GM19351 (cell line): ENCODE measurements around the gene SLC35F5.
"Not testable (repeated sequence)": the region's sequence is repeated elsewhere in the genome, so short reads cannot be mapped to it uniquely, and the experiment has no call there.

Experiments used
- ATAC-seq: cut with Tn5 transposase; IDR thresholded peaks from one replicate; pipeline ENCODE4 v1.9.1; 2021; ENCODE audit warnings: mild to moderate bottlenecking, moderate library complexity; ENCODE audit not compliant: unreplicated experiment

SLC35F5 gene

DNA sequence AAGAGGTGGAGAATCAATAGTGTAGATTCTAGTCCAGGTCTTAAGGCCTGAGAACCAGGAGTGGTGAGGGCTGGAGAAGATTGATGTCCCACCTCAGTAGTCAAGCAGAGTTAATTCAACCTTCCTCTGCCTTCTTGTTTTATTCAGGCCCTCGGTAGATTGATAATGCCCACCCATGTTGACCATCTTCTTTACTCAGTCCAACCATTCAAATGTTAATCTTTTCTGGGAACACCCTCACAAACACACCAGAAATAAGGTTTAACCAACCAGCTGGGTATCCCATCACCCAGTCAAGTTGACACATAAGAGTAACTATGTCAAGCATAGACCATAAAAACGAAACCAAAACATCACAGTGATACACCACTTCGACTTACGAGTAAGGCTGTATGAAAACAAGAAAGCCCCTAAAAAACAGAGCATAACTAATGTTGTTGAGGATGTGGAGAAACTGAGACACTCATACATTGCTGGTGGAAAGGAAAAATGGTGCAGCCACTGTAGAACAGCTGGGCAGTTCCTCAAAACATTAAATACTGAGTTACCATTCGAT lies 57.5 kb downstream of the SLC35F5 start:
- peak; percentile 63 for ATAC-seq

DNA sequence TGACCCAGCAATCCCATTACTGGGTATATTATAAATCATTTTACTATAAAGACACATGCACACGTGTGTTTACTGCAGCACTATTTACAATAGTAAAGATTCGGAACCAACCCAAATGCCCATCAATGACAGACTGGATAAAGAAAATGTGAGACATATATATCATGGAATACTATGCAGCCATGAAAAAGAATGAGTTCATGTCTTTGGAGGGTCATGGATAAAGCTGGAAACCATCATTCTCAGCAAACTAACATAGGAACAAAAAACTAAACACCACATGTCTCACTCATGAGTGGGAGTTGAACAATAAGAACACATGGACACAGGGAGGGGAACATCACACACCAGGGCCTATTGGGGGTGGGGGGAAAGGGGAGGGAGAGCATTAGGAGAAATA lies 58.2 kb downstream of the SLC35F5 start:
- not testable (repeated sequence) for ATAC-seq

DNA sequence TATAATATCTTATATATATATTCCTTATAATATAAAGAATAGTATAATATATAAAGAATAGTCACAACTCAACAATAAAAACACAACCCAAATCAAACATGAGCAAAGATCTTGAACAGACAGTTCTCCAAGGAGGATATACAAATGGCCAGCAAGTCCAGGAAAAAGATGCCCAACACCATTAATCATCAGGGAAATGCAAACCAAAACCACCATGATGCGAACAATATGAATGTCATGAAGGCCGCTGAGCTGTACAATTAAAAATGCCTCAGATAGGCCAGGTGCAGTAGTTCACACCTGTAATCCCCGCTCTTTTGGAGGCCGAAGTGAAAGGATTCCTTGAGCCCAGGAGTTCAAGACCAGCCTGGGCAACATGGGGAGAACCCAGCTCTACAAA lies 58.9 kb downstream of the SLC35F5 start:
- no peak for ATAC-seq

DNA sequence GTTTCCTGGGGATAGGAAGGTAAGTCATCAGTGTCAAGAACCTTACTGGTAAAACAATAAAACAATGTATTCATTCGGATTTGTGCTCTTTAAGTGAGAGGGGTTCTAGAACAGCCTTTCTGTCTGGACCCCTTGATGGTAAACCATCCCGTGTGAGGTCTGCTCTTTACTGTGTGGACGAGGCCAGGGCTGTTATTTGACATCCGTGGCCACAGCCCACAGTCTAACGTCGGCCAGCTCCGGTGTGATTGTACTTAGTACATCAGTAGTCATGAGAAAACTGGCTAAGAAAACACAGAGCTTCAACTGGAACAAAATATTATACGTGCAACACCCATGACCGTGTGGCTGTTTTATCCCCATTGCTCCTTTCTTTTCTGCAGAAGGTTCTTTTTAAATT lies 62.0 kb downstream of the SLC35F5 start:
- ATAC-seq, result no peak

DNA sequence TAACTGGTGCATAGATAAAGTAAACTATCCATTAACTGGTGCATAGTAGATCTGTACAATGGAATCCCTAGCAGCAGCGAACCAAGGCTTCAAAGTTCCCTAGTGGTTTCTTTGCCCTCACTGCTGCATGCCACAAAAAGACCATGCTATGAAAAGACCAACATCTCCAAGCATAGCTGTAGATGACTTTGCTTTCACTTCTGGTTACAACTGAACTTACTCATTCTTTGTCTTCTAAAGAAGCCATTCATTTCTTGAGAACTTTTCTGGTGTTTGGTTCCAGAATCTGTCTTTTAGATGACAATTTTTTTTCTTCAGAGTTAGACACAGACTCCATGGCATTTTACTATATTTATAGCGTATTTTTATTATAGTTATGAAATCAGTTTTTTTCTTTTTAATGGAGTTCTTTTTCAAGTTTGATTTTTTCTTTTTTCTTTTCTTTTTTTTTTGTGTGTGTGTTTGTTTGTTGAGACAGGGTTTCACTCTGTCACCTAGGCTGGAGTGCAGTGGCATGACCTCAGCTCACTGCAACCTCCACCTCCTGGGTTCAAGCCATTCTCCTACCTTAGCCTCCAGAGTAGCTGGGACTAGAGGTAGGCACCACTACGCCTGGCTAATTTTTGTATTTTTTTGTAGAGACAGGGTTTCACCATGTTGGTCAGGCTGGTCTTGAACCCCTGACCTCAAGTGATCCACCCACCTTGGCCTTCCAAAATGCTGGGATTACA lies 63.6 kb downstream of the SLC35F5 start:
- ATAC-seq, result peak; percentile 76

DNA sequence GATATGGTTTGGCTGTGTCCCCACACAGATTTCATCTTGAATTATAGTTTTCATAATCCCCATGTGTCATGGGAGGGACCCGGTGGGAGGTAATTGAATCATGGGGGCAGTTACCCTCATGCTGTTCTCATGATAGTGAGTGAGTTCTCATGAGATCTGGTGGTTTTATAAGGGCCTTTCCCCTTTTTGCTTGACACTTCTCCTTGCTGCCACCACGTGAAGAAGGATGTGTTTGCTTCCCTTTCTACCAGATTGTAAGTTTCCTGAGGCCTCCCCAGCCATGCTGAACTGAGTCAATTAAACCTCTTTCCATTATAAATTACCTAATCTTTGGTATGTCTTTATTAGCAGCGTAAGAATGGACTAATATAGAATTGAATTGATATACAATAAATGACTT lies 65.6 kb downstream of the SLC35F5 start:
- ATAC-seq, result not testable (repeated sequence)

DNA sequence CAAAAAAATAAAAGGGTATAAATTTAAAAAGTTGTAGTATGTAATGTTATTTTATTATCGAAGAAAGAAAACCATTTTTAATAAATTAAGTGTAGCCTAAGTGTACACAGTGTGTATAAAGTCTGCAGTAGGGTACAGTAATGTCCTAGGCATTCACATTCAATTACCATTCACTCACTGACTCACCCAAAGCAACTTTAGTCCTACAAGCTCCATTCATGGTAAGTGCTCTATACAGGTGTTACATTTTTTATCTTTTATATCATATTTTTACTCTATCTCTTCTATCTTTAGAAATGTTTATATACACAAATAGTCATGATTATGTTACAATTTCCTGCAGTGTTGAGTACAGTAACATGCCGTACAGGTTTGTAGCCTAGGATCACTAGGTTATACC lies 69.9 kb downstream of the SLC35F5 start:
- no peak for ATAC-seq

DNA sequence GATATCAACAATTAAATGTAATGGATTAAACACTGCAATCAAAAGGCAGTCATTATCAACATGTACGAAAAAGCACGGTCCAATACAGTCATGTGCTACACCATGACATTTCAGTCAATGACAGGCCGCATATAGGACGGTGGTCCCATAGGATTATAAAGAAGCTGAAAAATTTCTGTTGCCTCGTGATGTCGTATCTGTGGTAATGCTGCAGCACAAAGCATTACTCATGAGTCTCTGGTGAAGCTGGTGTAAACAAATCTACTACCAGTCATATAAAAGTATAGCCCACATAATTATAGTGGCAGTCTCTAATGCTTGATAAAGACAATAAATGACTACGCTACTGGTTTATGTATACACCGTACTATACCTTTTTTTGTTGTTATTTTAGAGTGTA lies 71.0 kb downstream of the SLC35F5 start:
- no peak for ATAC-seq

DNA sequence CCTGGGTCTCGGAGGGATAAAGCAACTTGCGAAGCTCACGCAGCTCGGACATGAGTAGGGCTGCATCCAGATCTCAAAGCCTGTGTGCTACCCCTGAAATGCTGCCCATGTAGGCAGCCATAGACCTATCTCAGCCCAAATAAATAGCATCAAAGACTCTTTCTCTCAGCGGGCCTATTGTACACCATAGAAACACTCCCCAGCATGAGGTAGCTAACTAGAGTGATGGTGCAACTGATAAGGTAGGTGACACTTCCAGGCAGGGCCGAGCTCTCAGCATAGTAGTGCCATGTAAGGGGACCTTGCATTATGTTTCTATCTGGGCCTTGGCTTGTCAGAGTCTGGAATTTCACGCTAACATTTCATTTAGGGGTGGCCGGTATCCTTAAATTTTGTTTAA lies 77.0 kb downstream of the SLC35F5 start:
- ATAC-seq, result no peak

DNA sequence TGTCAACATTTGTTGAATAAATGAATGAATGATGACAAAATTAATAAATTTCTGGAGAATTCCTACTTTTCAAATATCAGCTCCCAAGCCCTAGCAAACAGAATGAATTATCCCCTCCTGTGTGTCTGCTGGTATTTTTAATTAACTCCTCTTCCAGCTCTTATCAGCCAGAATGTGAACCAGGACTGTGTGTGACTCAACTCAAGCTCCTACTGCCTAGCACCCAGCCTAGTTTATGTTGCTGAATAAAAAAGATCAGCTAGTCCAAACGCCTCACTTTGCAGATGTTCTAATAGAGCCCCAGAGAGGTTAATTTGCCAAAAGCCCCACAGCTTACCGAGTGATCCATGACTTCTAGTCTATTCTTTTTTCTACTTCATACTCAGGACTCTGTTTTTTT lies 79.1 kb downstream of the SLC35F5 start:
- no peak for ATAC-seq

DNA sequence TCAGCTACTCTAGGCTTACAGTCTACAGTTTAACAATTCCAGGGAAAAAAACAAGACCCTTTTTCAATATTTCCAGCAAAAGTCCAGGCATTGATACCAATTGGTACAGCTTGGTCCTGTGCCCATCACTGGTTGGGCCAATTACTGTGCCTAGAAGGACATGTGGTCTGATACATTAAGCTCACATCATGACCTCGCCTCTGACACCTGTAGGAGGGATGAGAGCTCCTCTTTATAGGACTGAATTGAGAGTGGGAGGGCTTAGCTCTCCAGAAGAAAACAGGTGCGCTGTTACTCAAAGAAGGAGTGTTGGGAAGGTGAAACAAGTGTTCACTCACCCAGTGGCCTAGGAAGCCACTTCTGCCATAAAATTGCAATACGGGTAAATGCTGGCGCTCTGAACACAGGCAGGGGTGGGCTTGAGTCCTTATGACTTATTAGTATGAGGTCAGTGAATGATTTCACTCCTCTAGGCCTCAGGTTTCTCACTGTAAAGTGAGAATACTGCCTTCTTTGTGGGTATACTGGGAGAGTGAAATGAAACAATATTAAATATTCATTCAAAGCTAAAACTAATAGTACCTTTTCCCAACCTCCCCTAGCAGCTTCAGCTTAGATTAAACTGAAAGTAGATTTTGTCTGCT lies 79.7 kb downstream of the SLC35F5 start:
- no peak for ATAC-seq

DNA sequence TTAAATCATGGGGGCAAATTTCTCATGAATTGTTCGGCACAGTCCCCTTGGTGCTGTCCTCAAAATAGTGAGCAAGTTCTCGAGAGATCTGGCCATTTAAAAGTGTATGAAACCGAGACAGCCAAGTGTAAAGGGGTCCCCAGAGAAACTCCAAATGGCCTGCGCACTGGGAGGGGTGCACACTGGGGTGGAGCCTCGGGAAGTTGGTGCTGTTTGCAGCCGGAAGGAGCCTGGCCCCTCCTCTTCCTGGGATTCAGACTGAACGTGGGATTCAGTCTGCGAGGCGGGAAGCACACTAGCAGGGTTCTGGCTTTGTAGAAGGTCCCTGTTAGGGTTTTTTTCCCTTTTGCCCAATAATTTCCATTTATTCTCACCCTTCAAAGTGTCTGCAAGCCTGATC lies 80.6 kb downstream of the SLC35F5 start:
- ATAC-seq, result no peak

DNA sequence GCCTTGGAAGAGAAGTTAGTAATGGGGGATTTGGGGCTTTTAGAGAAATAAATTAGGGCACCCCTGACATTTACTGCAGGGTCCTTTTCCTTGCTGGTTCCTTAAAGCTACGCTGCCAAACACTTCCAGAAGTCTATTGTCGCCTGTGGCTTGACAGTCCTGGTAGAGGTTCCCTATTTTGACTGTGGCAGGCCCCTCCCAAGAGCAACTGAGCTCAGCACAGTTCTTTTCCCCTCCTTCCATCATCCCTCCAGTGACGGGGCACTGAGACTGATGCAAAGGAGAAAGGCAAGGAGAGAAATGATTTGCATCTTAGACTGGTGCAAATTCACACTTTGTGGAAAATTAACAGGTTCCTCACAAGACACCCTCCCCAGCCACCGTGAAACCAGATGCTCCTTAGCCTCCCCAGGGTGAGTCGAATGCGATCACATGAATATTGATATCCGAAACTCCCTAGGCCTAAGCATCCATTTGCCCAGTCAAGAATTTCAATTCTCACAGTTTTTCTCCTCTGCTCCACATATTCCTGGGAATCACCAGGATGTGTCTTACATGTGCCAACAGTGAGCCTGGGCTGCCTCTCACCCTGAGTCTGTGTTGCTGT lies 84.0 kb downstream of the SLC35F5 start:
- ATAC-seq, result no peak

DNA sequence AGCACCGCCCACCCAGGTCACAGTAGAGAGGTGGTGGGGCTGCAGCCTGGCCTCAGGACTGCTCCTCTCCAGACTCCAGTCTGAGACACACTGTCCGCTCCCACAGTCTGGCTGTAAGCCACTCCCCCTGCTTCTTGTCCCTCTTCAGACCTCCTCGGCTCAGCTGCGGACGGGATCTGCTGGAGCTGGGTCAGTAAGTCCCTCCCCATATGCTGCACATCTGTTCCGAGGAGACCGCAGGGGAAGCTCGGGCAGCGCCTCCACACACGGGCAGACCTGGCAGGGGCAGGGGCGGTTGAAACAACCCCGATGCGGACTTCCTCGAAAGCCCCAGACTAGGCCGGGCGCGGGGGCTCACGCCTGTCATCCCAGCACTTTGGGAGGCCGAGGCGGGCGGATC lies 87.4 kb downstream of the SLC35F5 start:
- ATAC-seq, result not testable (repeated sequence)

DNA sequence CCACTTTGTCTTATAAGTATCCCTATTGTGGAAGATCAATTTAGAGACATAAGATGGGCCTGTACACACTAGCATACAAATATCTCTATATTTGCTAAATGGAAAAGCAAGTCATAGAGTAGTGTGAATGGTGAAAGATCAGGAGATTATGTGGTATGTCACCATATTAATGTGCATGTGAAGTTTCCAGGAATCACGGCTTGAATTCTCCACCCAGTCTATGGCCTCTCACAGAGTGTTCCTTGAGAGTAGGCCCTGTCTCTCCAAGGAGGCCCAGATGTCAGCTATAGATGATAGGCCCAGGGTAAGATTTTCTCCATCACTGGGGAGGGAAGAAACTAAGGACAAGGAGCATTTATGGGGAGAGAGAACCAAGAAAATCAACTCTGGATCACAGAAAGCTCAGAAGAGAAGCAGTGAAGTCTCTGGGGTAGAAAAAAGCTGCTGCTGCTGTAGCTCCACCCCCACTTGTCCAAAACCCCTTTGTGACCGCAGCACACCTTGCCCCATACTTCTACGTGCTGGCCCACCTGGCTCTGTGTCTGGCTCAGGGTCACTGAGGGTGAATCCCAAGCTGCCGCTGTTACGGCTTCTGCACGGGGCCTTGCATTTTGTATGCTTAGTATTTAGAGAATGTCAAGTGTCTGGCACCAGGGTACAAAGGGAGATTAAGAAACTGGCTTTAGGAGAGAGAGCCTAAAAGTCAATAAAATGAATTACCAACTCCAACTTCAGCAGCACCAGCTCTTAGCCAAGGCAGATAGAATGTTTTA lies 91.5 kb downstream of the SLC35F5 start:
- not testable (repeated sequence) for ATAC-seq

DNA sequence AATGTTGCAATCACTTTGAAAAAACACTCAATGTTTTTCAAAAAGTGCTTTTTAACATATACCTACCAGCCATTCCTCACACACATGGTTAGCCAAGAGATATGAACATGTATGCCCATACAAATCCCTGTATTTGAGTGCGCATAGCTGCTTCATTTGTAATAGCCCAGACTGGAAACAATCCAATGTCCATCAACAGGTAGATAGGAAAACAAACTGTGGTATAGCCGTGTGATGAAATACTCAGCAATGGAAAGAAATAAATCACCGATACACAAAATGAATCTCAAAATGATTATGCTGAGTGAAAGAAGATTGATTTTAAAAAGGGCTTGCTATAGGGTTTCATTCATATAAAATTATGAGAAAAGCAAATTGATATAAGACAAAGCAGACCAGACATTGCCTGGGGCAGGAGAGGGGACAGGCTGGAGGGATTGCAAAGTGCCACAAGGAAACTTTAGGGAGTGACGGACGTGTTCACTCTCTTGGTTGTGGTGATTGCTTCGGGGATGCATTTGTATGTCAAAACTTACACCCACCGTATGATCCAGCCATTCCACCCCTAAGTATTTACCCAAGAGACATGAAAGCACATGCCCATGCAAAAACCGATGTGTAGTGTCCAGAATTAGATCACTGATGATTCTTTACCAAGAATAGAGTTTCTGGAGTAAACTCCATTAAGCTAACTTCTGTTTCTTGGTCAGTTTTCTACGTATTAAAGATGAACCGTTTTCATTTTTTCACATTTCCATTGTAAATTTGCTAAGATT lies 93.0 kb downstream of the SLC35F5 start:
- ATAC-seq, result not testable (repeated sequence)
